Omental fat pad (tissue), 4 donors: ENCODE measurements around the gene CPXM1. TPM values are rescaled to one million over a fixed set of nuclear protein-coding genes. Genes with fewer than 3 reads are reported as not detected.
"Not testable (repeated sequence)": the region's sequence is repeated elsewhere in the genome, so short reads cannot be mapped to it uniquely, and the experiment has no call there.

Experiments used
- ATAC-seq: fragments of 150-250 bp; one replicate; pipeline ENCODE4 v1.9.1; 2016; ENCODE audit warnings: mild to moderate bottlenecking, moderate library complexity; ENCODE audit not compliant: low FRiP score
- DNase-seq: peaks from one replicate; pipeline ENCODE4 v3.0.0-alpha.2; 2019; ENCODE audit warnings: low spot score
- CTCF ChIP-seq, 3 donors: fragments of 450-650 bp; IDR thresholded peaks; one replicate each; pipeline ENCODE4 v1.5.1; 2016 to 2017; ENCODE audit warnings: antibody characterized with exemption in 3 of 3, mild to moderate bottlenecking in 3 of 3, moderate library complexity in 2 of 3
- total RNA-seq, 4 donors: library from RNA; depleted of rRNA; stranded (reverse); fragments of >200 nt; gene quantifications; one replicate each; pipeline ENCODE4 v1.1.0, GENCODE V29; 2016

The CPXM1 gene
- total RNA-seq, 4 donors from 2014 or later: 22.1 to 74.1 (median 32.3) TPM

GRCh38 chr20:2778602-2779321, 21.7 kb downstream of the CPXM1 start:
- ATAC-seq: no peak
- DNase-seq: no peak
- TF ChIP-seq CTCF (IDR thresholded peaks at IDR 0.05): no peak

GRCh38 chr20:2775139-2775538, 25.3 kb downstream of the CPXM1 start:
- TF ChIP-seq CTCF (IDR thresholded peaks at IDR 0.05): no peak
- ATAC-seq: no peak
- DNase-seq: no peak

GRCh38 chr20:2773812-2774211, 26.6 kb downstream of the CPXM1 start:
- ATAC-seq (no peak), DNase-seq (no peak)
- TF ChIP-seq CTCF (IDR thresholded peaks at IDR 0.05): no peak

GRCh38 chr20:2771631-2772080, 28.8 kb downstream of the CPXM1 start:
- no peak for ATAC-seq
- DNase-seq: no peak
- no peak for TF ChIP-seq CTCF (IDR thresholded peaks at IDR 0.05)

GRCh38 chr20:2770091-2770490, 30.3 kb downstream of the CPXM1 start:
- not testable (repeated sequence) for DNase-seq

GRCh38 chr20:2768632-2769015, 31.8 kb downstream of the CPXM1 start:
- DNase-seq (no peak), ATAC-seq (peak; percentile 9)
- TF ChIP-seq CTCF (IDR thresholded peaks at IDR 0.05): no peak

More at GRCh38 chr20:2770091-2770490, 30.3 kb downstream of the CPXM1 start:
- ATAC-seq: not testable (repeated sequence)

- DNase-seq (no peak), ATAC-seq (peak; percentile 83)
- no peak for TF ChIP-seq CTCF (IDR thresholded peaks at IDR 0.05)
Measured at GRCh38 chr20:2767768-2768631, 32.4 kb downstream of the CPXM1 start.
